DMS53 (cell line): ENCODE measurements around the gene KRTAP27-1.

ENCODE experiments used
- DNase-seq: peaks from one replicate; lab custom pipeline; 2025; lab: John Stamatoyannopoulos, UW

KRTAP27-1 gene

GRCh38 chr21:30289215-30289614 lies 48.3 kb downstream of the KRTAP27-1 start, which contains the start of gene KRTAP25-1:
KRTAP25-1 (minus strand) TSS chr21:30289514; CDS start chr21:30289490, 24 bp downstream.
- DNase-seq, result no peak
